Common myeloid progenitor, CD34-positive (primary cell): ENCODE data around the gene PGF.

Experiments
- CTCF ChIA-PET: fragments of 350-600 bp; sonication (Branson Sonifier 250); formaldehyde crosslinking; loops from one replicate; lab custom pipeline; 2021; ENCODE audit warnings: antibody characterized with exemption; lab: Charles Lee
- POLR2A ChIA-PET: fragments of 350-600 bp; sonication (Branson Sonifier 250); formaldehyde crosslinking; loops from one replicate; lab custom pipeline; 2021; ENCODE audit warnings: antibody characterized with exemption; lab: Charles Lee
- DNase-seq, 3 donors: peaks; one replicate each; pipeline versions ENCODE4 v3.0.0 to v3.0.0-alpha.2; 2013
- H3K27ac ChIP-seq, 2 experiments: 1 replicate in 1 of 2; 2 replicates in 1 of 2; pipeline ENCODE4 v1.7.0; 2013; ENCODE audit warnings: inconsistent platforms in 2 of 2, low read length in 2 of 2, mild to moderate bottlenecking in 2 of 2, low read depth in 1 of 2, moderate library complexity in 1 of 2; ENCODE audit not compliant: severe bottlenecking in 2 of 2, insufficient read depth in 1 of 2, poor library complexity in 1 of 2
- H3K27me3 ChIP-seq, 5 experiments: replicated peaks in 2 of 5; 1 replicate in 3 of 5; 2 replicates in 2 of 5; pipeline versions ENCODE4 v1.6.1 to v1.7.0; 2013; ENCODE audit warnings: low read length in 4 of 5, mild to moderate bottlenecking in 2 of 5, moderate library complexity in 2 of 5, inconsistent platforms in 1 of 5; ENCODE audit not compliant: insufficient read depth in 5 of 5, control insufficient read depth in 4 of 5
- H3K36me3 ChIP-seq, 4 experiments: 1 replicate in 2 of 4; 2 replicates in 2 of 4; pipeline versions ENCODE4 v1.6.1 to v1.7.0; 2013; ENCODE audit warnings: low read length in 3 of 4, control low read depth in 1 of 4, mild to moderate bottlenecking in 1 of 4; ENCODE audit not compliant: control insufficient read depth in 4 of 4, insufficient read depth in 4 of 4
- H3K4me1 ChIP-seq, 4 experiments: 1 replicate in 3 of 4; 2 replicates in 1 of 4; pipeline versions ENCODE4 v1.6.1 to v1.7.1; 2013; ENCODE audit warnings: low read length in 3 of 4, mild to moderate bottlenecking in 3 of 4, control low read depth in 1 of 4, inconsistent platforms in 1 of 4, moderate library complexity in 1 of 4; ENCODE audit not compliant: control insufficient read depth in 4 of 4, insufficient read depth in 4 of 4; ENCODE audit errors: control extremely low read depth in 1 of 4
- H3K4me3 ChIP-seq, 7 experiments: 1 replicate in 4 of 7; 2 replicates in 3 of 7; pipeline versions ENCODE4 v1.5.1 to v1.7.0; 2013; ENCODE audit warnings: mild to moderate bottlenecking in 7 of 7, low read length in 6 of 7, moderate library complexity in 6 of 7, inconsistent platforms in 2 of 7, low read depth in 2 of 7, control low read depth in 1 of 7; ENCODE audit not compliant: insufficient read depth in 4 of 7, control insufficient read depth in 1 of 7; ENCODE audit errors: extremely low read depth in 1 of 7
- H3K9me3 ChIP-seq, 5 experiments: 1 replicate in 4 of 5; 2 replicates in 1 of 5; pipeline versions ENCODE4 v1.6.1 to v1.7.1; 2013; ENCODE audit warnings: low read length in 4 of 5, mild to moderate bottlenecking in 2 of 5, inconsistent platforms in 1 of 5, low read depth in 1 of 5, moderate library complexity in 1 of 5; ENCODE audit not compliant: control insufficient read depth in 4 of 5, insufficient read depth in 2 of 5; ENCODE audit errors: control extremely low read depth in 1 of 5
- WGBS: methylation state at CpG from one replicate; pipeline ENCODE4 v1.1.5; 2013; ENCODE audit not compliant: insufficient coverage; 5-methylcytosine and 5-hydroxymethylcytosine counted together

The PGF gene

DNA sequence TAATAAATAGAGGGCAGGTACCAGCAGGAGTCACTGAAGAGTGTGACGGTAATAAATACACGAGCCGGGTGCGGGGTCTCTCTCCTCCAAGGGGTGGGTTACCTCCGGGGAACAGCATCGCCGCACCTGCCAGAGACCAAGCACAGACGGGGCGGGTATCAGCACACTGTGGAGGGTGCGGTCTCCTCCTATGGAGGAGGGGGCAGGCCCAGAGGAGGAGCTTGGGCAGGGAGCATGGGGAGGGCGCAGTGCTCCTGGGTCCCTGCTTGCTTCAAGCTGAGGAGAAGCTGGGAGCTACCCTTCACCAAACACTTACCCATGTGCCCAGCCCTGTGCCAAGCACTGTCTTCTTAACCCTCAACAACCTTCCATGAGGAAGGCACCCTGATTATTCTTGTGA lies 12.8 kb downstream of the PGF start:
- Histone ChIP-seq H3K4me3 (peak overlapping the region in 1 of 7 experiments; percentile 34), H3K27me3 (no peaks in the 10 kb centered on the region), H3K27ac (peak overlapping the region in 1 of 2 experiments; percentile 59), H3K36me3 (no peaks in the 10 kb centered on the region), H3K9me3 (no peaks in the 10 kb centered on the region), H3K4me1 (peaks cover 2 to 65% (median 42%) of the 10 kb centered on the region in 4 experiments)
- no peak for DNase-seq
- POLR2A ChIA-PET: interaction anchor here (0.6 kb wide), 1 partner anchor 20 kb away, joined by 4 read pairs; the partner anchor contains the start of gene RPS6KL1
- CTCF ChIA-PET: interaction anchor here (0.8 to 4.6 kb wide), 8 partner anchors 9 to 81 kb away, joined by 3 to 27 read pairs (median 8); partner anchors contain the start of genes PROX2 and RPS6KL1
- WGBS: 84% methylated on average over 9 of the region's 11 CpGs

DNA sequence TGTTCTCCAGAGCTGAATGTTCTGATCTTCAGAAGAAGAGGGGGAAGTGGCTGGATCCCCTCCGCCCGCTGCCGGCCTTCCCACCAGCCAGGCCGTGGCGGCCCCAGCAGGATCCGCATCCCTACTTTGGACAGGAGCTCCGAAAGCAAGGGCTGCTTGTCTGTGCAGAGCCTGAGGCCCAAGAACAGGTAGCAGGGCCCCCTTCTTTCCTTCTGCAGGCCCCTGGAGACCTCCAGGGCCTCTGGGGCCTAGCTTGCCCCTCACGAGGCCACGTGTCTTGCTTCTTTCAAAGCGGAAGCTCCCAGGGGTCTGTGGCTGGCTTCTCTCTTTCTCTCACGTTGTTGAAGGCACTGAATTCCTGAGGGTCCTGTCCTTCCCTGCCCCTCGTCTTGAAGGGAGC lies 13.2 kb downstream of the PGF start:
- no peak for DNase-seq
- no peaks in the 10 kb centered on the region for H3K27me3 ChIP-seq
- WGBS: 85% methylated on average over 9 of the region's 12 CpGs
- peak overlapping the region in 1 of 2 experiments; percentile 59 for H3K27ac ChIP-seq
- no peaks in the 10 kb centered on the region for H3K9me3 ChIP-seq
- peaks cover 2 to 65% (median 42%) of the 10 kb centered on the region in 4 experiments for H3K4me1 ChIP-seq
- ChIA-PET CTCF (interaction anchor here (0.7 to 4.6 kb wide), 12 partner anchors 10 to 141 kb away, joined by 3 to 27 read pairs (median 4); partner anchors contain the start of genes PROX2 and RPS6KL1), POLR2A (interaction anchor here (0.6 kb wide), 1 partner anchor 20 kb away, joined by 4 read pairs; the partner anchor contains the start of gene RPS6KL1)
- H3K36me3 ChIP-seq: no peaks in the 10 kb centered on the region
- H3K4me3 ChIP-seq: peak overlapping the region in 2 of 7 experiments; percentile 34

DNA sequence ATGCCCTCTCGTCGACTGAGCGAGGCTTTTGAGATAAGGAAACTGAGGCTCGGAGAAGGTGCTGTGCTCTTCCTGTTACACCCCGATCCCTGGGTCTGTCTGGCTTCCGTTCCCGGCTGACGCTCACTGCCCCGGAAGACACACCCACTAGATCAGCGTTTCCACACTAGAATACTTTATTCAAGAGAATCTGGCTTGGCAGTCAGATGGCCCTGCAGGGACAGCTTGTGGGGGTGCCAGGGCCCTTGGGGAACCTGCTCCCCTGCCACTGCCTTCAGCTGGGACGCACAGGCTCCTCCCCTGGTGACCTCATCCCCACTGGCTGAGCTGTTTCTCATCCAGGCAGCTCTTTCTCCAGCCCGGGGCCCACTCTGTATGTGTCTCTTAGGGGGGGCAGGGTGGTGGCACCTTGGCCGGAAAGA lies 13.7 kb downstream of the PGF start:
- Histone ChIP-seq H3K36me3 (no peaks in the 10 kb centered on the region), H3K27me3 (no peaks in the 10 kb centered on the region), H3K9me3 (no peaks in the 10 kb centered on the region), H3K4me1 (peaks cover 2 to 67% (median 42%) of the 10 kb centered on the region in 4 experiments), H3K27ac (peak overlapping the region in 1 of 2 experiments; percentile 59), H3K4me3 (peak overlapping the region in 2 of 7 experiments; percentile 34 to 49)
- WGBS: 9% methylated on average over 8 of the region's 13 CpGs
- DNase-seq: peak; percentile 47 to 76 (median 72)
- POLR2A ChIA-PET: interaction anchor here (0.6 kb wide), 1 partner anchor 19 kb away, joined by 4 read pairs; the partner anchor contains the start of gene RPS6KL1
- CTCF ChIA-PET: interaction anchor here (0.6 to 4.6 kb wide), 12 partner anchors 10 to 149 kb away, joined by 3 to 27 read pairs (median 4); partner anchors contain the start of genes PROX2 and RPS6KL1

DNA sequence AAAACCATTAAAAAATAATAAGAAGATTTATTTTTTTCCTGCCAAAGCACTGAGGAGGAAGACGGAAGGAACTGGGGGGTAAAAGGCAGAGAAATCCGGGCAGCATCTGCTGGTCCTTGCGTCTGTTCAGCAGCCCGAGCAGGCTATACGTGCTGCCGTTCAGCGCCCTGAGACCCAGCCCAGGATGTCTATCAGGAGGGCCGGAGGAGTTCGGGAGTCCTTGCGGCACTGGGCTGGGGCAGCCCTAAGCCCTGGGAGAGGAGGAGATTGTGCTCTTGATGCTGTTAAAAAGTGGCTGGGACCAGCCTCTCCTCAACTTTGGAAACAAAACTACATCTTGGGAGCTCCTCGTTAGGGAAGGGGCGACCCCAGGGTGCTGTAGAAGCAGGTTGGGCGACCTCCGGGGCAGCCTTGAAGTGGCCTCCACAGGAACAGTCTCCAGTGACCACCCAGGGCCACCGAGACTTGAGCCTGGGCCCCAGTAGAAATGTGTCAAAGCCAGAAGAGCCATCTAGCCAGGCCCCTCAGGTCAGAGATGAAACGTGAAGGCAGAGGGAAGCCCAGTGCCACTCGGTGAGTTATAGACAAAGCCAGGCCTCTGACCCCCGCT lies 14.3 kb downstream of the PGF start:
- Histone ChIP-seq H3K4me3 (no peak overlapping the region), H3K4me1 (peaks cover 2 to 65% (median 39%) of the 10 kb centered on the region in 4 experiments), H3K27ac (peak overlapping the region in 1 of 2 experiments; percentile 59), H3K27me3 (no peaks in the 10 kb centered on the region), H3K9me3 (no peaks in the 10 kb centered on the region), H3K36me3 (no peaks in the 10 kb centered on the region)
- ChIA-PET POLR2A (interaction anchor here (0.7 kb wide), 1 partner anchor 104 kb away, joined by 5 read pairs; no protein-coding TSS in a partner anchor), CTCF (interaction anchor here (0.6 to 4.6 kb wide), 12 partner anchors 11 to 149 kb away, joined by 3 to 27 read pairs (median 4); partner anchors contain the start of genes PROX2 and RPS6KL1)
- WGBS: 67% methylated on average over 14 of the region's 18 CpGs
- no peak for DNase-seq

DNA sequence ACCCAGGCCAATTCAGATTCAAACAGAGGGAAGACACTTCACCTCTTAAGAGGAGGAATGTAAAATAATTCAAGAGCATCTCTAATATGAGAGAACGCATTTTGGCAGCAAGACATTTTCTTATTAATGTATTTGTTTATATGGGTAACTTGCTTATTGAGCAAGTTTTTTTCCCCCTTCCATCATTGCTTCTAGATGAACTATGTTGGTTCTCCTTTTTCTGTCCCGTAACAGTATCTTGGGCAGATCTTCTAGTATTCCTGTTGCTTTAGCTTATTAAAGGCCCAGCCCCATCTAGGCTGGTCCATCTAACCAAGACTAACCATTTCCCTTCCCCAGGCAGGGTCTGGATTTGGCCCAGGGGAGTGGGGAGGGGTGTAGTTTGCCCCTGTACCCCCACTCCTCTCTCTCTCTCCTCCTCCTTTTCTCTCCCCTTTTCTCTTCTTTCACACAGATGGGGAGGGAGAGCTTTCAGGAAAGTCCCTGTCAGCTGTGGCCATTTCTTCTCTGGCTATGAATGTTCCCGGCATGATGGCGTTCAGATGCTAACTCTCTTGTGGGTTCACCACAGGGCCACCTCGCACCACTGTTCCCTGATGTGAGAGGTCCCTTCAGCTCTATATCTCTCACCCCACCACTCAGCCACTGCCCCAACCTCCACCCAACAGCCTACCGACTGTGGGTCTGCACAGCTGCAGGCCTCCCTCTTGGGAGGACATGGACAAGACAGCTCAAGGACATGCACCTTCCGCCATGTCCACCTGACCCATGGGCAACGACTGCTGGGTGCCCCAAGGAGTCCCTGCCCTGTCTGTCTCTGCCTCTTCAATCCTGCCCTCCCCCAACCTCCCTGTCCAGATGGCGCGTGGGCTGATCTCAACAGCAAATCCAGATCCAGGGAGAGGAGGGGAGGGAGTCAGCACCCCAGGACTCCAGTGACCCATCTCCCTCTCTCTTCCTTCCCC lies 16.6 kb downstream of the PGF start:
- ChIA-PET POLR2A (no interaction called here), CTCF (interaction anchor here (0.9 to 4.6 kb wide), 7 partner anchors 8 to 83 kb away, joined by 3 to 27 read pairs (median 4); no protein-coding TSS in a partner anchor)
- WGBS: 100% methylated on average over 2 of the region's 10 CpGs
- Histone ChIP-seq H3K36me3 (no peaks in the 10 kb centered on the region), H3K4me3 (no peak overlapping the region), H3K9me3 (no peaks in the 10 kb centered on the region), H3K27me3 (no peaks in the 10 kb centered on the region), H3K4me1 (peaks cover 2 to 71% (median 54%) of the 10 kb centered on the region in 4 experiments), H3K27ac (no peak overlapping the region)
- DNase-seq: no peak

DNA sequence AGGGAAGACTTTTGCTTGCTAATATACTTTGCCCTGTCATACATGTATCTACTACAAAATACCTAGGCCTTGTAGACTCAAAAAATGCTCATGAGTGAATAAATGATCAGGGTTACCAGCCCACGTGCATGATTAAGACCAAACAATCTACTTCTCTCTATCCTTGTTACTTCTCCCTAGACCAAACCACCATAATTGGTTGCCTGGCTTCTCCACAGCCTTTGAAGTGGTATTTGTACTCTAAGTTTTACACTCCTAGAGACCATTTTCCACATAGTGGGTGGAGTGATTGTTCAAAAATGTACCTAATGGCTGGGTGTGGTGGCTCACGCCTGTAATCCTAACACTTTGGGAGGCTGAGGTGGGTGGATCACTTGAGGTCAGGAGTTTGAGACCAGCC lies 18.2 kb downstream of the PGF start:
- no peaks in the 10 kb centered on the region for H3K36me3 ChIP-seq
- no peak for DNase-seq
- H3K9me3 ChIP-seq: no peaks in the 10 kb centered on the region
- WGBS: no CpG with 5 or more reads among the region's 2 CpGs
- POLR2A ChIA-PET: no interaction called here
- H3K27ac ChIP-seq: no peak overlapping the region
- no peak overlapping the region for H3K4me3 ChIP-seq
- H3K27me3 ChIP-seq: no peaks in the 10 kb centered on the region
- CTCF ChIA-PET: interaction anchor here (1.7 to 2.0 kb wide), 3 partner anchors 15 to 77 kb away, joined by 3 to 9 read pairs (median 4); no protein-coding TSS in a partner anchor
- peaks cover 0 to 75% (median 52%) of the 10 kb centered on the region in 4 experiments for H3K4me1 ChIP-seq
